GM20431 (cell line): ENCODE results near the gene MTMR2.

Source experiments
- in situ Hi-C: fragments of 300-500 bp; cut with MseI, MboI; formaldehyde crosslinking; loops from one replicate; pipeline ENCODE4 v1.15.0; 2020; ENCODE audit warnings: low sequenced_read_pairs; ENCODE audit not compliant: unreplicated experiment

The MTMR2 gene

GRCh38 chr11:95919514-95919913 is 4.4 kb downstream of the MTMR2 start:
- in situ Hi-C loops = no loop called here

GRCh38 chr11:95918720-95919119 is 5.2 kb downstream of the MTMR2 start:
- in situ Hi-C loops = no loop called here

GRCh38 chr11:95918056-95918455 is 5.9 kb downstream of the MTMR2 start:
- in situ Hi-C loops = no loop called here

GRCh38 chr11:95917193-95918036 is 6.5 kb downstream of the MTMR2 start:
- in situ Hi-C loops = no loop called here

GRCh38 chr11:95916049-95916448 is 7.9 kb downstream of the MTMR2 start:
- in situ Hi-C loops = no loop called here

GRCh38 chr11:95915051-95915450 is 8.9 kb downstream of the MTMR2 start:
- in situ Hi-C loops = no loop called here

DNA sequence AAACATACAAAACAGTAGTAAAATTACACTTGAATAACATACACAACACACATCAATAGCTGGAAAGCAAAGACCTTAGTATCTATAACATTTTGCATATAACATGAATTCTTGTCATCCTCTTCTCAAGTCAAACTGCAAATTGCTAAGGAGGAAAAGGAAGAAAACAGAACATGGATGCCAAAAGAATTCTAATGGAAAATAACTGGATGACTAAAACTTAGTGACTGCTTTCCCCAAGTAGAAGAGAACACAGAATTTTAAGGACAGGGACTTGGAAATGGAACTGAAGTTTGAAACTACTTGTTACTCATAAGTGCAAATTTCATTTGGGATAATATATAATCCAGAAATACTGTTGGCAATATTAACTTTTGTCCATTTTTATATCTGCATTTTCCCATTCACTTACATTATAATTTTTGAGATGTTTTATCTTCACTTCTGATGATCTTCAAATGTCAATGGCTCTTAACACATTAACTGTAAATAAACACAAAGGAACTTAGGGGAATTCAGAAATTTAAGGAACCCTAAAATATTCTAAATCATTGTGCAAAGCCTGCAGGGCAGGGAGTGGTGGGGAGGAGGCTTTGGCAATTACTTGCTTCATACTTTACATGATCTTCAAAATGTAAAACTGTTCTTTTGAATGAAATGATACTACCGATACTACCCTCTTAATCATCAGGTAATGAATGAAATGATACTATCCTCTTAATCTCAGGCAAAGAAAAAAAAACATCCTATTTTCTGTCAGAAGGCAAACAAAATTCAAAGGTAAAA is 9.9 kb downstream of the MTMR2 start:
- in situ Hi-C loops = no loop called here

DNA sequence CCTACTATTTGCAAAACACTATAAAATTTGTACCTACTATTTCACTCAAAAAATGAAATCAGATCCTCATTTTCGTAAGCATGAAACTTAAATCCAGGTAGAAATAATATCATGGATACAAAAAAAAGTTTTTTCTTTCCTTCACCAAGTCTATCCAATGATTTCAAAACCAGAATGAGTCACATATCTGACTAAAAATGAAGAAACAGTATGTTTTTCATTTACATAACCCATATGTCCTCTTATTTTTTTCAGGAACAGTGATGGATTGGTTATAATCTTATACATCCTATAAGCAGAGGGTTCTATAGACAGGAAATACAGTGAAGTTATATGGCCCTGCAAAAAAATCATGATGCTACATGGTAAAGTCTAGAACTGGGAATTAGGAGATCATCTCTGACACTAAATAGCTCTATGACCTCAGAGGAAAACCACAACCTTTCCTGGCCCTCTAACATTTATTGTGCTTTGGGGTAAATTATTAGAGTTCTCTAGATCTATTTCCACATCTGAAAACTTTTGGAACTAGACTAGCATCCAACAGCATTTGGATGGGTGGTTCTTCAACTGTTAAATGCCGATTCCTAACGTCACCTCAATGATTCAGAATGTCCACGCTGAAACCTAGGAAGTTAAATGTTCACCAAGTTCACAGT is 10.9 kb downstream of the MTMR2 start:
- in situ Hi-C loops = no loop called here

- in situ Hi-C loops = no loop called here
Observed at GRCh38 chr11:95911369-95911759, 12.5 kb downstream of the MTMR2 start.

DNA sequence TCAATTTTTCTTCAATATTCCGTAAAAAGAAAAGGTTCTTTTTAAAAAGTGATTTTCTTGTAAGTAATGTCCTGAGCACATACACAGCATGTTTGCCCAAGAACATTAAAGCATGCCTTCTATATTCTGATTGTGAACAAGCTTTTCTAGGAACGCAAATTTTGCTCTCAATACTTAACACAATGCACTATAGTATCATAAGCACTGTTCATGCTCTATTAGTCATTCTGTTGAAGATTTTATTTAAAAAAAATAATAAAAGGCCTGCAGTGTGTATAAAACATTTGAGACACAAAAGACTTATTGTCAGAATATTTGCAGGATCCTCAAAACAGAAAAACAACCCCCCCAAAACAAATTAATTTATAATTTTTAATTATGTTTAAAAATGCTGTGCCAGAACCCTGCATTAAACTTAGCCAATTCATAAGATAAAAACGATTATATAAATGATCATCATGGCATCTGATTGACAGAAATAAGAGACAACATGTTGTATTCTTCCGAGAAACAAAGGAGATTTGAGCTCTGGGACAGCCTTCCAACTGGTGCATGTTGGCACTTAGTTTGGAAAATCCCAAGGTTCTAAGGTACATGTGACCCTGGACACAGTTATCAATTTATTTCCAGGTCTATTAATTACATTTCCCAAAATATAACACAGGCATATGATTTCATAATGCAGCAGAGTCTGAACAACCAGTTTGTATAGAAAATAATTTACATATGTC is 13.1 kb downstream of the MTMR2 start:
- in situ Hi-C loops = no loop called here

- in situ Hi-C loops = no loop called here
Observed at GRCh38 chr11:95908826-95909225, 15.1 kb downstream of the MTMR2 start.

DNA sequence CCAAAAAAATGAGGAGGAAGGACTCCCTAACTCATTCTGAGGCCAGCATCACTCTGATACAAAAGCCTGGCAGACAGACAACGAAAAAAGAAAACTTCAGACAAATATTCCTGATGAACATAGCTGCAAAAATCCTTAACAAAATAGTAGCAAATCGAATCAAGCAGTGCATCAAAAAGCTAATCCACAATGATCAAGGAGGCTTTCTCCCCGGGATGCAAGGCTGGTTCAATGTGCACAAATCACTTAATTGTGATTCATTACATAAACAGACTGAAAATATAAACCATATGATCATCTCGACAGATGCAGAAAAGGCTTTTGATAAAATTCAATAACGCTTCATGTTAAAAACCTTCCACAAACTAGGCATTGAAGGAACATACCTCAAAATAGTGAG is 16.4 kb downstream of the MTMR2 start:
- in situ Hi-C loops = no loop called here

DNA sequence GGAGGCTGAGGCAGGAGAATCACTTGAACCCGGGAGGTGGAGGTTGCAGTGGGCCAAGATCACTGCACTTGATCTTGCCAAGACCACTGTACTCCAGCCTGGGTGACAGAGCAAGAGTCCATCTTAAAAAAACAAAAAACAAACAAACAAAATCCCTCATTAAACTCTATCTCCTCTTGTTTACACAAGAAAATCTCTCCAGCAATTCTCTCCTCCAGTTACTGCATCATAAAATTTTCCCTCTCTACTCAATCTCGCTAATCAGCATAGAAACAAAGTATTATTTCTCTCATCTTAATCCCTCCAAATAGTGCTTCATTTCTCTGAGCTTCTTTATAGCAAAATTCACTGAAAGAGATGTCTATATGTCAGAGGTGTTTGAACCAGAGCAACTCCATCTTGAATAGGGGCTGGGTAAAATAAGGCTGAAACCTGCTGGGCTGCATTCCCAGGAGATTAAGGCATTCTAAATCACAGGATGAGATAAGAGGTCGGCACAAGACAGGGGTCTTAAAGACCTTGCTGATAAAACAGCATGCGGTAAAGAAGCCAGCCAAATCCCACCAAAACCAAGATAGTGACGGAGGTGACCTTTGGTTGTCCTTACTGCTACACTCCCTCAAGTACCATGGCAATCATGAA is 19.8 kb downstream of the MTMR2 start:
- in situ Hi-C loops = no loop called here

GRCh38 chr11:95898782-95899181 is 25.1 kb downstream of the MTMR2 start:
- in situ Hi-C loops = no loop called here

- in situ Hi-C loops = no loop called here
Observed at GRCh38 chr11:95897731-95898130, 26.2 kb downstream of the MTMR2 start.

GRCh38 chr11:95895815-95896214 is 28.1 kb downstream of the MTMR2 start:
- in situ Hi-C loops = no loop called here

DNA sequence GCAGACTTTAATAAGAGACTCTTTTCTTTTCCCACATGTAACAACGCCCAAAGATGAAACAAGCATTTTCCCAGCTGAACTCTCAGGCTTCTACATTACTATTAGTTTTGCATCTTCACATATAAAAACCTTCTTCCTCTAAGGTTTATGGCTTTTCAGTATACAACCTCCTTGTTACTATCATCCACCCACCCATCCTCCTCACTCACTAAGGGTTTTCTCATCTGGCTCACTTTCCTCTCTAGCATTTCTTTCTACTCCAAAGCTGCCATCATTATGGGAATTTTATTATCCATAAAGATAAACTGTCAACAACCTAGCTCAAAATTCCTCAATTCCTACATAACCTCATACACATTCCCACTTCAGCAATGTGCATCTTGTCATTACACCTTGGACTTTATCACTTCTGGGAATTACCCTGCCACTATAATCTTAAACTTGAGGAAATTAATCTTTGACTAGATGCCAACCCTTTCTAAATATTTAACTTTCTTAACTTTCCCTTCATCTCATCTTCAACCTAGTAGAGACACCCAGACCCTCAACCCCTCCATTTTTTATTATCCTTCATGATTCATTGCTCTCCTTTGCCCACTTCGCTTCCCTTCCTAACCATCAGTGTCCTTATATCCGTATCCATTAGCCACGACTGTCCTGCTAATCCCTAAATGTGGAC is 30.9 kb downstream of the MTMR2 start:
- in situ Hi-C loops = no loop called here

GRCh38 chr11:95892492-95892891 is 31.4 kb downstream of the MTMR2 start:
- in situ Hi-C loops = no loop called here

DNA sequence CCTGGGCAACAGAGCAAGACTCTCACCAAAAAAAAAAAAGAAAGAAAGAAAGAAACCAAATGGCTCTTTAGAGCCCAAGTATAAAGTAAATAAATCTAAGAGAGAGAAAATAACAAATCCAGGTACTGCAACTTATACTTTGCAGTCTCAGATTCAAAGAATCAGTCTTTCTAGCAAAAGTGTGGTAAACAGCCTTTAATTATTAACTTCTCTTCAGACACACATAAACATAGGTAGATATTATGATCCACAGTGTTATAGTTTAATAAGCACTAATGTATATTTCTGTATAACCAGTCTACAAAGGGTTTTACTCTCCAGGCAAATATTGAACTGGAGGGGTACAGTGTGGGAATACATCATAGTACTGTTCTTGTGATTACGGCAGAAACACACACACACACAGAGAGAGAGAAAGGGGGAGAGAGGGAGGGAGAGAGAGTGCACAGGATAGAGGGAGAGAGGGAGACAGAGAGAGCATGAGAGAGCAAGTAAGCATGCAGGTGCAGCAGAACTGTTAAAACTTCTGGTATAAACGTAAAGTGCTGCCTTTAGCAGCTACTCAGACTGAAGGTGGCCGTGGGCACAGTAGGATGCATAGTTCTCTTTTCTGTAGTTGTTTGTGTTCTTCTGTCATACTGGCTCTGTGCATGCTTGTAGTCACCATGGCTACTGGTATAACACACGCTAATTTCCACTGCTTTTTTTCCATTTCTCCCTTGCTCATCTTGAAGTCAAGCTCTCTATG is 32.3 kb downstream of the MTMR2 start:
- in situ Hi-C loops = no loop called here
